Mammary epithelial cell (primary cell): ENCODE data around the gene NOBOX.

Experiments used
- CTCF ChIP-seq, 2 donors: IDR thresholded peaks in 1 of 2; conservative IDR thresholded peaks in 1 of 2; 2 replicates each; pipeline ENCODE4 v1.5.1; 2011 to 2012; ENCODE audit warnings: inconsistent platforms in 2 of 2, low read length in 2 of 2, mild to moderate bottlenecking in 2 of 2, control low read depth in 1 of 2, low read depth in 1 of 2; ENCODE audit not compliant: insufficient read depth in 1 of 2; ENCODE audit errors: extremely low read depth in 1 of 2
- EZH2 ChIP-seq: IDR thresholded peaks from 2 replicates; pipeline ENCODE4 v1.6.1; 2012; ENCODE audit warnings: low read length, inconsistent platforms, borderline replicate concordance

GRCh38 chr7:144397086-144397485, 6.4 kb downstream of the NOBOX start:
- TF ChIP-seq CTCF (conservative IDR thresholded peaks at IDR 0.05 in 1 of 2, IDR thresholded peaks at IDR 0.05 in 1 of 2; ENCODE audit: extremely low read depth in 1 of 2, insufficient read depth in 1 of 2, low read depth in 1 of 2, low read length in 2 of 2) (no peak), EZH2 (no peak)
